Erythroblast (primary cell): ENCODE data around the gene SYS1.

Experiments
- GATA1 ChIP-seq: IDR thresholded peaks from 2 replicates; pipeline ENCODE4 v1.6.1; 2011; ENCODE audit warnings: low read depth, mild to moderate bottlenecking, control low read depth, low read length, moderate library complexity
- POLR2A ChIP-seq: IDR thresholded peaks from 2 replicates; pipeline ENCODE4 v1.6.1; 2011; ENCODE audit warnings: mild to moderate bottlenecking, low read length

DNA sequence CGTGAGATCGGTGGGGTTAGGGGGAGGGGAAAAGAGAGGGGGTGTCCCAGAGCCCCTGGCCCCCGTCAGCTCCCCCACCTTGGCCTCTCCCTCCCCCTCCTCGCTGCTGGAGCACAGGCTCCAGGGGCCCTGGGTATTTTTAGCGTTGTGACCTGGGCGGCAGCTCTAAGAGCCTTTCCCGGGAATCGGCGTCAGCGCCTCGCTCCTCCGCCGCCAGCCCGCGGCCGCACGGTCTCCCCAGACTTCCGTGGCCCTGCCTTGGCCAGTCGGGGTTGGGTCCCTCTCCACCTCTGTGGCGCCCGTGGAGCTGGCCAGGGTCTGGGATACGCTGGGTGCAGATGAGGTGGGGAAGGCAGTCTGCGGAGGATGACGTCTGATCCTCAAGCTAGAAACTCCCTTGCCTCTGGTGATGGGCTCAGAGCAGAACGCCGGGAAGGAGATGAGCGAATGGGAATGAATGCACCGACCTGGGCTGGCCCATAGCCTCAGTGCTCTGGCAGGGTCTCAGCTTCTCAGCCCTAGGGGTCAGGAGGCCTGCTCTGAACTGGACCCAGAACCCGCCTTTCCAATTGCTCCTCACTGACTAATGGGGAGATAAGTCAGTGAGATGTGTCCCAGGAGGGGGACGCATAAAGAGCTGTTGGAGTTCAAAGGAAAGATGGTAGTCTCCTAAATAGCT, 44.2 kb downstream of the SYS1 start:
- TF ChIP-seq POLR2A (no peak), GATA1 (no peak)
